T follicular helper cell (primary cell): ENCODE results near the gene ZNF391.
"Not testable (repeated sequence)": the region's sequence is repeated elsewhere in the genome, so short reads cannot be mapped to it uniquely, and the experiment has no call there.

Source experiments
- DNase-seq: peaks from one replicate; pipeline ENCODE4 v3.0.0-alpha.2; 2020; ENCODE audit warnings: low read depth

The ZNF391 gene

DNA sequence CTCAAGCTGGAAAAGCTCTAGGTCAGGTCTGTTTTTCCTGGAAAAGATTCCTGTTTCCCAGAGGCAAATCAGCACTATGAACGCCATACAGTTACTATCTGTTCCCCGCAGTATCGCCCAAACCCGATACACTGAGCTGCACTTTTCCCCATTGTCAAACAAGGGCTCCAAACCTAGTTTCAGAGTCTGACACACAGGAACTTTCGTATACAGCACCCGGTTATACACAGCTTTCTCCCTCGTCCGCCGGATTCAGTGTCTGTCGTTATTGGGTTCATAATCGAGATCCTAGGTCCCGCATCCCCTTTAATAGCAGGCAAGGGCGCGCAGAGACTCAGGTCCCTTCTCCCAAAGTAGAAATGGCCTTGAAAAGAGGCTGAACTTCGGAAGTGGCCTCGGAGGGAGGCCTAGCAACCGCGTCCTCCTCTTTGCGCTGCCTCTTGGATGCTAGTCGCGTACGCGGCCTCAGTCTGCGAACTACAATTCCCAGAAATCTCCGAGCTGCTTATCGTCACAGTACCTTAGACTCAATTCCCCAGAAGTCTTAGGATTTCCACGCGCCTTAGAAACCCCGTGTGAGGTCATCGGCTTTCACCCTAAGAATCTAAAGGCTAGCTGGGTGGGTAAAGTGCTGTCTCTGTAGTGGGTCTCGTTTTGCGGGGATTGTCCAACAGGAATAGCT, 34.2 kb downstream of the ZNF391 start:
- DNase-seq, result no peak

DNA sequence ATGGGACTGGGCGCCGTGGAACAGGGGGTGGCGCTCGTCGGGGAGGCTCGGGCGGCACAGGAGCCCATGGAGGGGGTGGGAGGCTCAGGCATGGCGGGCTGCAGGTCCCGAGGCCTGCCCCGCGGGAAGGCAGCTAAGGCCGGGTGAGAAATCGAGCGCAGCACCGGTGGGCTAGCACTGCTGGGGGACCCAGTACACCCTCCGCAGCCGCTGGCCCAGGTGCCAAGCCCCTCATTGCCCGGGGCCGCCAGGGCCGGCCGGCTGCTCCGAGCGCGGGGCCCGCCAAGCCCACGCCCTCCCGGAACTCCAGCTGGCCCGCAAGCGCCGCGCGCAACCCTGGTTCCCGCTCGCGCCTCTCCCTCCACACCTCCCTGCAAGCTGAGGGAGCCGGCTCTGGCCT, 36.3 kb downstream of the ZNF391 start:
- not testable (repeated sequence) for DNase-seq

DNA sequence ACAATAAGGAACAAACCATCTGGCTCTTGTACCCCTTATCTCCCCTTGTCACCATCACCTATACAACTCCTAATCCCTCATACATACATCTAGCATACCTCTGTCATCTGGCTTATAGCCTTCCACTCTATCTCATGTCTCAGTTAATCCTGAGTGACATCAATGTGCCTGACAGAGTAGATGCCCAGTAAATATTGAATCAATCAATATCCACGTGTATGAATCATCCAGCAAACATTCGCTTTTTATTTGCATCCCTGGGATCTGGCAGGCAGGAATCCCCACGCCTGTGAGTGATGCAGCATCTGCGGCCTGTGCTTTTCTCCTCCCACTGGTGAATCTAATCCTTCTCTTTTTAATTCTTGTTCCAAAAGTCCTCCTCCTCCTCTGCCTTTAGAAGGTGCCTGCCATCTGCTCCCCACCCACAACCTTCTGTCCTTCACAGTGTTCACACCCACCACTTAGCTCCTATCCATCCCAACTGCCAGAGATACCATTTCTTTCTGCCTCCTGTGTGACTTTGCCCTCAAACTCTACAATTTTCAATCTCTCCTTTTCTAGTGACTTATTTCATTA, 37.6 kb downstream of the ZNF391 start:
- no peak for DNase-seq

DNA sequence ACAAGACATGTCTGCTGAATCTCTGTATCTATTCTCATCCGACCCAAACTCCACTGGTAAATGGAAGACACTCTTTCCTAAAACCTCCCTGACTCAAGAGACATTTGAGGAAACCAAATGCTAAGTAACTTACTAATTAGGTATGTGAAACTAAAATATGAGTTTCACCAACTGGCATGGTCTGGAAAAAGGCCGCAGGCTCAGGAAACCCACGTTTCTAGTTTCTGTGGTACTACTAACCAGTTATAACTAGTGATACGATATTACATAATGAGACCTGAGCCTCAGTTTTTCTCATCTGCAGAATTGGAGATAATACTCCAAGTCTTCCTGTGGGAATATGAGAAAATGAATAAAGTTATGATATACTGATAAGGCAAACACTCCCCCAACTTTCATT, 39.9 kb downstream of the ZNF391 start:
- no peak for DNase-seq

DNA sequence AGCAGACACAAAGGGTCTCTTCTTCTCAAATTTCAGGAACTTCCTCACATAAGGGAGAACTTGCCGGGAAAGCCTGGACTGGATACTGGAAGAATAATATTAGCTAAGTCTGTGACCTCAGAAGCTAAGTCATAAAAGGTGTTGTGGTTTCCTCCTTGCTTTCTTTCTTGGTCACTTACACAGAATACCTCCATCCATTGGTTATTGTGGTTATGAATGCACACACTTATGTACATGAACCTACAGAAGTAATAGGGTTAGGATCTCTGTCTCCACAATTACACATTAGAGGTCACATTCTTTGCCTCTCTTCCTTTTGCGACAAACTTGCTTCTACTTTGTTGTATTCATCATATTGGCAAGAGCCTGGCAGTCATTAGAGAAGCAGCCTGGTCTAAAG, 40.4 kb downstream of the ZNF391 start:
- DNase-seq, result no peak

- no peak for DNase-seq
Measured at GRCh38 chr6:27433714-27434113, 45.2 kb downstream of the ZNF391 start.

DNA sequence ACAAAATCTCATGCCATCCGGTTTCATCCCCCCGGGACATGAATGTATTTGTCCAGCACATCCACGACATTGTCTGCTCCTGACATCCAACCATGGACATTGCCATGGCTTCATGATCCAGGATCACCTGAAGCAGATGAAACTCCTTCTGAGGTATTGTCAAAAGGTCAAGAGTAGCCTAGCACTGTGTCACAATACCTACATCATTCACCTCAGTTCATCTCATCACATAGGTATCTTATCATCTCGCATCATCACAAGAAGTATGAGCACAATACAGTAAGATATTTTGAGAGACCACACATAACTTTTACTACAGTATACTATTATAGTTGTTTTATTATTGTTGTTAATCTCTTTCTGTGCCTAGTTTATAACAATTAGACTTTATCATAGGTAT, 50.8 kb downstream of the ZNF391 start:
- DNase-seq, result no peak

- no peak for DNase-seq
Measured at GRCh38 chr6:27441001-27441400, 52.4 kb downstream of the ZNF391 start.

DNA sequence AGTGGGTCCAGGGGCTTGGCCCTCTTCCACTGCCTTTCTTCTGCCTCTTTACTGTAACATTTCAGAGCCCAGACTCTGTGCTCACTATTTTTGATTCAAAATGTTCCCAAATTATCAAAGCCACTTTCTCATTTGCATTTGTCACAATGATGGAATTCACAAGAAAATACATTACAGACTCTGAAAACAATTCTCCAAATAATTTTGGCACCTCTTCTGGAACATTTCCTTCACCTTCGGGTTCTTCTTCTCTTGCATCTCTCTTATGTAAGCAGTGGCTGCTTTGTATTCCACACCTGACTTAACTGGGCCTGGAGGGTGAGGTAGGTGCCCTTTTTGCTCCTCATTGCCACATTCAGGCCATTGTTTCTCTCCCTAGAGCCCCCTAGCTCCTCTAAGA, 54.4 kb downstream of the ZNF391 start:
- no peak for DNase-seq

DNA sequence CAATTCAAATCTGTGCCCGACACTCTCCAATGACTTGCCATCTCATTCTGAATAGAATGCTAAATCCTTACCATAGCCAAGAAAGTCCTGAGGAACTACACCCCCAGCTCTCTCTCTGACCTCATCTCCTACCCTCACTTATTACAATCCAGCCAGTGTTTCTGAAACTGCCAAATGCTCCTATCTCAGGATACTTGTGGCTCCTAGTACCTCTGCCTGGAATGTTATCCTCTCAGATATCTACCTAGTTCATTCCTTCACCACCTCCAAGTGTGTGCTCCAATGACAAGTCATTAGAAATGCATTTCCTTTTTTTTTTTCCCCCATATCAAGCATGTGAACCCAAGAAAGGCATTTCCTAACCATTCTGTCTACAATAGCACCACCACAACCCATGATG, 59.9 kb downstream of the ZNF391 start:
- DNase-seq, result no peak

- no peak for DNase-seq
Measured at GRCh38 chr6:27451660-27452390, 63.3 kb downstream of the ZNF391 start.

DNA sequence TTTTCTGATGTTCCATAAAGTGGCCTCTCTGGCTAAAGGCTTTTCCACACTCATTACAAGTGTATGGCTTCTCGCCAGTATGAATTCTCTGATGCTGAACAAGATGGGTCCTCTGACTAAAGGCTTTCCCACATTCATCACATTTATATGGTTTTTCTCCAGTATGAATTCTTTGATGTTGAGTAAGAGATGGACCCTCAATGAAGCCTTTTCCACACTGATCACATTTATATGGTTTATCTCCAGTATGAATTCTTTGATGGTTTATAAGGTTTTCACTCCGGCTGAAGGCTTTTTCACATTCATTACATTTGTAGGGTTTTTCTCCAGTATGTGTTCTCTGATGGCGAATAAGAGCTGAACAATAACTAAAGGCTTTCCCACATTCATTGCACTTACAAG, 63.9 kb downstream of the ZNF391 start:
- DNase-seq, result no peak
